K562 (cell line): Measurements from ENCODE around the gene MRPS6. TPM values are rescaled to one million over a fixed set of nuclear protein-coding genes. Genes with fewer than 3 reads are reported as not detected.

Experiments
- ATAC-seq: fragments of 200-7000 bp; cut with Tn5 transposase; 3 replicates; pipeline ENCODE4 v1.9.1; 2020; ENCODE audit warnings: moderate library complexity
- BruUV-seq: library from RNA; stranded (reverse); fragments of 400-500 nt; replicated peaks from 2 replicates; lab custom pipeline; 2021; lab: Mats Ljungman, UMichigan
- CTCF ChIA-PET: fragments of 300-600 bp; formaldehyde crosslinking; extraction: SDS; loops from one replicate; lab custom pipeline; 2021; ENCODE audit warnings: low intra/inter-chr PET ratio; lab: Yijun Ruan, JAX
- POLR2A ChIA-PET: fragments of 300-600, 350-650 bp; sonication (Branson Sonifier 250); formaldehyde crosslinking; extraction: SDS; loops from one replicate; lab custom pipeline; 2021; ENCODE audit warnings: antibody characterized with exemption, inconsistent platforms; lab: Yijun Ruan, JAX
- DNase-seq, 4 experiments: peaks; one replicate each; pipeline versions ENCODE4 v3.0.0 to v3.0.0-alpha.2; 2011 to 2018; ENCODE audit warnings: low spot score in 3 of 4, mixed read lengths in 3 of 4; ENCODE audit errors: extremely low read depth in 1 of 4
- FAIRE-seq: peaks from 2 replicates; lab custom pipeline; 2011; peaks lifted over from hg19 to GRCh38; lab: Jason Lieb, UNC
- H2AFZ ChIP-seq: 2 replicates; pipeline ENCODE4 v1.6.0; 2011; ENCODE audit warnings: low read depth, low read length, control low read depth, inconsistent platforms
- H3K27ac ChIP-seq: fragments of 200-600 bp; 3 replicates; pipeline ENCODE4 v1.8.0; 2011; ENCODE audit warnings: low read depth, mild to moderate bottlenecking, control low read depth, inconsistent platforms, low read length, moderate library complexity, mixed read lengths; ENCODE audit errors: extremely low read depth
- H3K27me3 ChIP-seq, 2 experiments: fragments of 300-600 bp in 1 of 2; 2 replicates in 1 of 2; 3 replicates in 1 of 2; pipeline versions ENCODE4 v1.6.0 to v1.8.0; 2011; ENCODE audit warnings: inconsistent platforms in 2 of 2, low read length in 2 of 2, mild to moderate bottlenecking in 1 of 2, mixed read lengths in 1 of 2, moderate library complexity in 1 of 2; ENCODE audit not compliant: control insufficient read depth in 2 of 2, insufficient read depth in 2 of 2
- H3K36me3 ChIP-seq: fragments of 300-600 bp; 3 replicates; pipeline ENCODE4 v1.8.0; 2011; ENCODE audit warnings: mild to moderate bottlenecking, low read length, inconsistent platforms; ENCODE audit not compliant: control insufficient read depth, insufficient read depth
- H3K4me1 ChIP-seq, 2 experiments: fragments of 200-600 bp in 1 of 2; replicated peaks in 1 of 2; 2 replicates in 1 of 2; 3 replicates in 1 of 2; pipeline versions ENCODE4 v1.5.1 to v1.8.0; 2011; ENCODE audit warnings: inconsistent platforms in 2 of 2, low read length in 2 of 2, mild to moderate bottlenecking in 1 of 2, mixed read lengths in 1 of 2, moderate library complexity in 1 of 2; ENCODE audit not compliant: control insufficient read depth in 2 of 2, insufficient read depth in 2 of 2
- H3K4me2 ChIP-seq: 2 replicates; pipeline ENCODE4 v1.6.1; 2011; ENCODE audit warnings: low read length, control low read depth, inconsistent platforms, mixed read lengths; ENCODE audit not compliant: insufficient read depth
- H3K4me3 ChIP-seq: fragments of 200-600 bp; sonication (generic), shearing (Covaris generic); 2 replicates; pipeline ENCODE4 v1.5.1; 2016; ENCODE audit warnings: control low read depth, inconsistent platforms
- H3K79me2 ChIP-seq: fragments of 200-600 bp; 3 replicates; pipeline ENCODE4 v1.8.0; 2011; ENCODE audit warnings: low read length, inconsistent platforms; ENCODE audit not compliant: control insufficient read depth, insufficient read depth
- H3K9ac ChIP-seq, 2 experiments: 2 replicates each; pipeline versions ENCODE4 v1.6.0 to v1.6.1; 2011; ENCODE audit warnings: low read depth in 2 of 2, low read length in 2 of 2, control low read depth in 1 of 2, inconsistent platforms in 1 of 2, mild to moderate bottlenecking in 1 of 2, mixed read lengths in 1 of 2; ENCODE audit not compliant: insufficient read depth in 1 of 2
- H3K9me1 ChIP-seq: one replicate; pipeline ENCODE4 v1.6.0; 2011; ENCODE audit warnings: inconsistent platforms, mild to moderate bottlenecking, low read length, moderate library complexity; ENCODE audit not compliant: control insufficient read depth, insufficient read depth
- H3K9me3 ChIP-seq: replicated peaks from 2 replicates; pipeline ENCODE4 v1.5.1; 2011; ENCODE audit warnings: low read depth, low read length, inconsistent platforms; ENCODE audit not compliant: control insufficient read depth, insufficient read depth
- H4K20me1 ChIP-seq: replicated peaks from 2 replicates; pipeline ENCODE4 v1.6.1; 2011; ENCODE audit warnings: low read length, inconsistent platforms, mixed read lengths; ENCODE audit not compliant: control insufficient read depth, insufficient read depth
- ATF3 ChIP-seq, 2 experiments: fragments of 450-650 bp in 1 of 2; sonication (generic) in 1 of 2; formaldehyde crosslinking in 1 of 2; IDR thresholded peaks in 1 of 2; conservative IDR thresholded peaks in 1 of 2; 2 replicates each; pipeline versions ENCODE4 v1.6.1 to v1.8.1; 2016 to 2023; ENCODE audit warnings: mild to moderate bottlenecking in 2 of 2, moderate library complexity in 2 of 2, inconsistent platforms in 1 of 2, missing genetic modification reagents in 1 of 2
- SAFB2 ChIP-seq: fragments of 200-400 bp; formaldehyde crosslinking; IDR thresholded peaks from 2 replicates; pipeline ENCODE4 v1.6.1; 2018; ENCODE audit warnings: borderline replicate concordance, low read length, low read depth, moderate library complexity; ENCODE audit not compliant: severe bottlenecking
- VEZF1 ChIP-seq: fragments of 200-800 bp; sonication (Bioruptor generic); IDR thresholded peaks from 2 replicates; pipeline ENCODE4 v1.6.1; 2017; ENCODE audit warnings: missing genetic modification characterization, missing compliant biosample characterization
- WGBS: fragments of 100-300 bp; shearing (Covaris generic); methylation state at CpG from one replicate; pipeline ENCODE4 v1.1.6; 2016; ENCODE audit warnings: low coverage, mixed read lengths; ENCODE audit not compliant: insufficient coverage; ENCODE audit errors: missing lambda C conversion rate; 5-methylcytosine and 5-hydroxymethylcytosine counted together
- in situ Hi-C: fragments of 300-500 bp; cut with MboI; formaldehyde crosslinking; loops from 4 replicates; pipeline ENCODE4 v1.15.0; 2018; ENCODE audit warnings: inconsistent platforms, mixed read lengths
- intact Hi-C: fragments of 100-400 bp; cut with micrococcal nuclease; formaldehyde crosslinking; loops from 2 replicates; pipeline ENCODE4 v1.14.2; 2022
- polyA plus RNA-seq, 8 experiments: library from polyadenylated mRNA; depleted of rRNA in 4 of 8; stranded (reverse) in 5 of 8; unstranded in 3 of 8; fragments of >200 nt; fragmentation: Nextera tagmentation in 2 of 8; fragmentation: Illumina TruSeq in 1 of 8; extraction: Ambion mirVana in 2 of 8; extraction: Trizol in 1 of 8; gene quantifications; 2 replicates each; pipeline versions ENCODE4 v1.2.1 to v1.2.3, GENCODE V29; 2011 to 2014; ENCODE audit warnings: inconsistent platforms in 1 of 8, missing spikeins in 1 of 8
- total RNA-seq, 7 experiments: library from RNA; depleted of rRNA in 6 of 7; stranded (reverse); fragments of >200 nt in 6 of 7; fragmentation: Illumina TruSeq in 2 of 7; extraction: Trizol in 2 of 7; gene quantifications; 2 replicates each; pipeline versions ENCODE4 v1.2.1 to v1.2.3, GENCODE V29; 2011 to 2021; ENCODE audit warnings: low replicate concordance in 1 of 7

MRPS6 gene
- total and polyA plus RNA-seq, 9 of the 15 experiments (the other 6 are each of a cell fraction or from before 2014, with no cell fraction given): 26.1 to 72.0 (median 39.3) TPM

- Histone ChIP-seq H2AFZ (no peak overlapping the region), H3K4me3 (no peak overlapping the region), H3K27ac (no peak overlapping the region), H3K9me1 (no peaks in the 10 kb centered on the region), H3K4me1 (no peaks in the 10 kb centered on the region; a peak in 1 of 5 replicates), H3K9me3 (no peaks in the 10 kb centered on the region), H4K20me1 (no peaks in the 10 kb centered on the region), H3K79me2 (no peaks in the 10 kb centered on the region), H3K4me2 (no peak overlapping the region), H3K9ac (no peak overlapping the region), H3K27me3 (peaks cover 4 to 8% of the 10 kb centered on the region in 2 experiments; a peak in 4 of 5 replicates), H3K36me3 (no peaks in the 10 kb centered on the region)
- in situ Hi-C loops: no loop called here
- DNase-seq: no peak
- no TSS peak for BruUV-seq
- FAIRE-seq: no peak
- peak; percentile 32; the same call in 1 of the 2 replicates for TF ChIP-seq VEZF1 (CRISPR knock-in tag)
- TF ChIP-seq ATF3 (IDR thresholded peaks at IDR 0.05): peak; percentile 17; the same call in 1 of the 2 replicates
- TF ChIP-seq ATF3 (CRISPR knock-in tag; conservative IDR thresholded peaks at IDR 0.05): no peak
- TF ChIP-seq SAFB2: no peak
- CTCF ChIA-PET: no interaction called here
- POLR2A ChIA-PET: no interaction called here
- intact Hi-C loops: no loop called here
- no peak for ATAC-seq
- WGBS: 15% methylated on average over 4 of the region's 4 CpGs
These were observed 30.0 kb upstream of the MRPS6 start for GRCh38 chr21:34043333-34043732.
